Measurements from ENCODE around the gene JPH4. TPM values are rescaled to one million over a fixed set of nuclear protein-coding genes. Genes with fewer than 3 reads are reported as not detected.

The JPH4 gene
- total and polyA plus RNA-seq, 2 of the 8 experiments (the other 6 are each of a cell fraction or from before 2014, with no cell fraction given), result 23.9 to 46.7 TPM

DNA sequence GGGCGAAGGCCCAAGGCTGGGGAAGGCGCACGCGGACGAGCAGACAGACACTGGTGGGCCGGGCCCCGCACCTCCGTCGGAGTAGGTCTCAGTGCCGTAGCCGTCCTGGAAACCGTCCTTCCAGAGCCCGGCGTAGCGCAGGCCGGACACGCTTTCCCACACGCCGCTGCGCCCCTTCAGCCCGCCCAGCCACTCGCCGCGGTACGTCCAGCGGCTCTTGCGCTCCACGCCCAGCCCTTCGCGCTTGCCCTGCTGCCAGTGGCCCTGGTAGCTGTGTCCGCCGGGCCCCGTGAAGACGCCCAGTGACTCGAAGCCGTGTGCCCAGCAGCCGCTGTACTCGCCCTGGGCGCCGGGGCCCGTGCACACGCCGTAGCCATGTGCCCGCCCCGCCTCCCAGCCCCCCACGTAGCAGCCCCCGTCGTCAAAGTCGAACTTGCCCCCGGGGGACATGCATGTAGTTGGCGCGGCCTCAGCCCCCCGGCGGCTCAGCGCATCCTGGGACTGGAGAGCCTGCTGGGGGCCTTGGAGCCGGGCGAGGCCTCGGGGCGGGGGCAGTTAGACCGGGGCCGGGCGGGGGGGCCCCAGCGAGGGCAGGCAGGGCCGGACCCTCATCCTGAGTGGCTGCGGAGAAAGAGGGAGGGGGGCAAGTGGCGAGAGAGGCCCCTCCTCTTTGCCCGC, 1.4 kb downstream of the JPH4 start:
- Histone ChIP-seq H3K27me3 (replicated peaks in 1 of 4; ENCODE audit: control insufficient read depth in 3 of 4, extremely low read depth in 1 of 4, insufficient read depth in 3 of 4, low read length in 3 of 4) (peaks cover 17 to 29% (median 25%) of the 10 kb centered on the region in 4 experiments), H3K4me2 (ENCODE audit: insufficient read depth in 1 of 2, low read depth in 2 of 2, low read length in 2 of 2) (peak overlapping the region; percentile 70 to 88), H3K79me2 (ENCODE audit: control insufficient read depth in 1 of 2, insufficient read depth in 2 of 2, low read length in 2 of 2) (no peaks in the 10 kb centered on the region), H4K91ac (replicated peaks; ENCODE audit: insufficient read length, low read length) (peak overlapping the region; percentile 34), H2AFZ (ENCODE audit: low read length) (no peak overlapping the region), H3K4ac (replicated peaks; ENCODE audit: insufficient read length, low read depth, low read length) (no peak overlapping the region), H2BK120ac (replicated peaks; ENCODE audit: low read depth, low read length) (peak overlapping the region; percentile 30), H3K79me1 (ENCODE audit: low read depth, low read length) (no peaks in the 10 kb centered on the region), H3K56ac (replicated peaks; ENCODE audit: insufficient read length, low read depth, low read length) (peak overlapping the region; percentile 42), H2BK15ac (ENCODE audit: low read length) (no peak overlapping the region; the same call in 1 of the 2 replicates), H4K20me1 (replicated peaks in 1 of 2; ENCODE audit: control insufficient read depth in 1 of 2, insufficient read depth in 2 of 2, low read length in 2 of 2) (peaks cover 7 to 12% of the 10 kb centered on the region in 2 experiments), H4K8ac (ENCODE audit: extremely low read depth, insufficient read depth, low read length) (peak overlapping the region; percentile 90; the same call in 1 of the 2 replicates), H3K14ac (ENCODE audit: insufficient read length) (no peak overlapping the region), H3K27ac (ENCODE audit: low read depth, low read length) (no peak overlapping the region), H3K9ac (replicated peaks in 1 of 4; ENCODE audit: extremely low read depth in 1 of 4, low read depth in 3 of 4, low read length in 3 of 4) (no peak overlapping the region; a peak in 2 of 7 replicates), H3K4me3 (ENCODE audit: extremely low read depth in 1 of 4, insufficient read depth in 2 of 4, low read depth in 3 of 4, low read length in 4 of 4) (peak overlapping the region; percentile 23 to 93 (median 54)), H3K9me3 (ENCODE audit: insufficient read depth in 2 of 2, low read depth in 1 of 2, low read length in 1 of 2) (no peaks in the 10 kb centered on the region), H2AK5ac (ENCODE audit: low read depth, low read length) (no peak overlapping the region), H2BK20ac (ENCODE audit: low read length) (no peak overlapping the region), H3K36me3 (ENCODE audit: control insufficient read depth in 2 of 4, insufficient read depth in 4 of 4, low read length in 3 of 4) (peaks cover 0 to 4% (median 0%) of the 10 kb centered on the region in 4 experiments; a peak in 1 of 8 replicates), H2BK12ac (ENCODE audit: low read depth, low read length) (peak overlapping the region; percentile 87; the same call in 1 of the 2 replicates), H4K5ac (ENCODE audit: insufficient read length, low read depth, low read length) (no peak overlapping the region), H3K18ac (ENCODE audit: extremely low read depth, low read length) (peak overlapping the region; percentile 71), H3K4me1 (replicated peaks in 1 of 4; ENCODE audit: control insufficient read depth in 3 of 4, insufficient read depth in 4 of 4, low read length in 3 of 4) (peaks cover 5 to 15% (median 9%) of the 10 kb centered on the region in 4 experiments; a peak in 6 of 7 replicates), H3K23me2 (ENCODE audit: low read depth, low read length) (peaks cover 22% of the 10 kb centered on the region; the same call in 1 of the 2 replicates), H2BK5ac (ENCODE audit: low read depth, low read length) (peak overlapping the region; percentile 85; the same call in 1 of the 2 replicates), H3K23ac (ENCODE audit: insufficient read length) (no peak overlapping the region)
- no peak for FAIRE-seq
- CTCF ChIA-PET (ENCODE audit: partially characterized antibody), result no interaction called here
- DNase-seq (ENCODE audit: low read depth in 1 of 2, low spot score in 2 of 2), result peak in 1 of 2 experiments; percentile 77
- POLR2A ChIA-PET (ENCODE audit: partially characterized antibody), result interaction anchor here (2.1 kb wide), 1 partner anchor 40 kb away, joined by 7 read pairs; no protein-coding TSS in a partner anchor
- WGBS, 2 experiments (ENCODE audit: extremely low coverage in 1 of 2, insufficient coverage in 1 of 2, insufficient read length in 1 of 2, insufficient replicate concordance in 2 of 2, low coverage in 1 of 2, low lambda C conversion rate in 2 of 2, missing lambda C conversion rate in 1 of 2), result 2% methylated on average over 20 of the region's 67 CpGs; no CpG with 5 or more reads in 1 of the 2 experiments
- no peak for TF ChIP-seq CEBPB (IDR thresholded peaks at IDR 0.05; ENCODE audit: low read depth, low read length)
- TF ChIP-seq ASH2L (IDR thresholded peaks at IDR 0.05; ENCODE audit: low read length), result peak; percentile 61
- TF ChIP-seq PHF8 (conservative IDR thresholded peaks at IDR 0.05; ENCODE audit: low read depth, low read length), result no peak
- peak; percentile 32 for TF ChIP-seq KDM4A (IDR thresholded peaks at IDR 0.05; ENCODE audit: low read depth, low read length, severe bottlenecking)
- no peak for TF ChIP-seq TAF7 (optimal IDR thresholded peaks at IDR 0.05; ENCODE audit: borderline replicate concordance, low read depth, low read length)
- TF ChIP-seq, protein P1, sequence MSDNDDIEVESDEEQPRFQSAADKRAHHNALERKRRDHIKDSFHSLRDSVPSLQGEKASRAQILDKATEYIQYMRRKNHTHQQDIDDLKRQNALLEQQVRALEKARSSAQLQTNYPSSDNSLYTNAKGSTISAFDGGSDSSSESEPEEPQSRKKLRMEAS (IDR thresholded peaks at IDR 0.05), result peak; percentile 82
- TF ChIP-seq ZNF274 (IDR thresholded peaks at IDR 0.05; ENCODE audit: borderline replicate concordance, extremely low read depth, low read length), result no peak
- no peak for TF ChIP-seq CBX5 (IDR thresholded peaks at IDR 0.05; ENCODE audit: low read depth, low read length)
- TF ChIP-seq FOSL1 (IDR thresholded peaks at IDR 0.05; ENCODE audit: insufficient read depth, low read depth, low read length), result no peak
- no peak for TF ChIP-seq NANOG (IDR thresholded peaks at IDR 0.05; ENCODE audit: insufficient read depth, low read depth, low read length, poor library complexity, severe bottlenecking)
- TF ChIP-seq RXRA (IDR thresholded peaks at IDR 0.05; ENCODE audit: insufficient read depth, low read depth, low read length), result no peak

Measured in H1 (cell line).